CD4-positive, alpha-beta T cell treated with Interferon alpha-2 for 1 hour (primary cell): ENCODE results near the gene SBK3.
"Not testable (repeated sequence)": the region's sequence is repeated elsewhere in the genome, so short reads cannot be mapped to it uniquely, and the experiment has no call there.

ENCODE experiments used
- DNase-seq, 2 donors: peaks; one replicate each; pipeline ENCODE4 v3.0.0-alpha.2; 2020 to 2022

SBK3 gene, protein sequence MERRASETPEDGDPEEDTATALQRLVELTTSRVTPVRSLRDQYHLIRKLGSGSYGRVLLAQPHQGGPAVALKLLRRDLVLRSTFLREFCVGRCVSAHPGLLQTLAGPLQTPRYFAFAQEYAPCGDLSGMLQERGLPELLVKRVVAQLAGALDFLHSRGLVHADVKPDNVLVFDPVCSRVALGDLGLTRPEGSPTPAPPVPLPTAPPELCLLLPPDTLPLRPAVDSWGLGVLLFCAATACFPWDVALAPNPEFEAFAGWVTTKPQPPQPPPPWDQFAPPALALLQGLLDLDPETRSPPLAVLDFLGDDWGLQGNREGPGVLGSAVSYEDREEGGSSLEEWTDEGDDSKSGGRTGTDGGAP

DNA sequence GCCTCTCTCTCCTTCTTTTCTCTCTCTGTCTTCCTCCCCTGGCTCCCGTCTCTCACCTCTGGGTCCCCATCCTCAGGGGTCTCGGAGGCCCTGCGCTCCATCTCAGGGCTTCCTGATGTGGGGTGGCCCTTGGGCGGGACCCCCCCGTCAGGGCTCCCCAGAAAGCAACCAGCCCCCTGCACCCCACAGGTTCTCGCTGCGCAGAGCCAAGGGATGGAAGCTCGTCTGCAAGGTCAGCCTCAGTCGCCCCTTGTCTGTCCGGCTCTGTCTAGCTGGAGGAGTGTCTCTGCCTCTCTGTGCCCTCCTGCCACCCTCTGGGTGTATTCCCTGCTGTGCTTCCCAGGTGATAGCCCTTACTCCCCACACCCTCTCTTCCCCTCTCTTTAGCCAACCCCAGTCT lies at the start of gene SBK3:
Gene SBK3 (minus strand): TSS at position 101 of the 400 bp plus-strand sequence. CDS start 0 bp downstream, at position 101.
- DNase-seq = no peak

- DNase-seq = no peak
Observed at GRCh38 chr19:55593096-55593772, 47.9 kb upstream of the SBK3 start.

DNA sequence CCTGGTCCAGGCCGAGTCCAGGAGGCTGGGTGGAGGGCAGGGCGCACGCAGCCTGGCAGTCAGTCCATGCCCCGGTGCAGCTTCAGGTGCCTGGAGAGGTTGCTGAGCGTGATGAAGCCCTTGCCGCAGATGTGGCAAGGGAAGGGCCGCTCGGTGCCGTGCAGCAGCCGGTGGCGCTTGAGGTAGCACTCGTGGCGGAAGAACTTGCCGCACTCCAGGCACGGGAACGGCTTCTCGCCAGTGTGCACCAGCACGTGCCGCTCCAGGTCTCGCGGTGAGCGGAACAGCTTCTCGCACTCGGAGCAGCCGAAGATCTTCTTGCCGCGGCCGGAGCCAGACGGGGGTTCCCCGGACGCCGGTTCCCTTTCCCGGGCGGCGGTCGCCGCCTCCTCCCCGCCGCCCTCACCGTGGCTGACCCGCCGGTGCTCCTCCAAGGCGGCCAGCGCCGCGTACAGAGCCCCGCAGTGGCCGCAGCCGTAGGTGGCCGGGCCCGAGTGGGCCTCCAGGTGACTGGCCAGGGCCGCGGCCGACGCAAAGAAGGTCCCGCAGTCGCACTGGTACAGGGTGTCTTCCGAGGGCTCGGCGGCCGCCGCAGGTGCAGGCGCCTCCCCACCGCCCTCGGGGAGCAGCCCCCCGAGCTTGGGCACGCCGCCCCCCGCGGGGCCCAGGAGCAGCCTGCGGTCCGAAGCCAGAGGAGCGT lies 47.2 kb upstream of the SBK3 start:
- DNase-seq = no peak

- DNase-seq = no peak
Observed at GRCh38 chr19:55591555-55591954, 46.2 kb upstream of the SBK3 start.

DNA sequence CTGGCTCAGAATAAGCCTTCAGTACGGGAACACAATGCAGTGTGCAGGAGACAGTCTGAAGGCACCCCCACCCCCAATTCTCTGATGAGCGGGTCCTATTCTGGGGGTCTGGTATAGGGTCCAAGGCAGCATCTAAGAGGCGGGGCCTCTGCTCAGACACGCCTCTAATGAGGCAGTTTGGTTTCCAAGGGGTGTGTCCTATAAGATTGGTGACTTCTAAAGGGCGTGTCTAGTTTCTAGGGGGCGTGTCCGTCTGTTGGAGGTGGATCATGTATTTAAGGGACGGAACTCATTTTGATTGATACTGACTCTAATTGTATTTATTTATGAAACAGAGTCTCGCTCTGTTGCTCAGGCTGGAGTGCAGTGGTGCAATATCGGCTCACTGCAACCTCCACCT lies 45.3 kb upstream of the SBK3 start:
- no peak for DNase-seq

- no peak for DNase-seq
Observed at GRCh38 chr19:55590109-55590508, 44.8 kb upstream of the SBK3 start.

DNA sequence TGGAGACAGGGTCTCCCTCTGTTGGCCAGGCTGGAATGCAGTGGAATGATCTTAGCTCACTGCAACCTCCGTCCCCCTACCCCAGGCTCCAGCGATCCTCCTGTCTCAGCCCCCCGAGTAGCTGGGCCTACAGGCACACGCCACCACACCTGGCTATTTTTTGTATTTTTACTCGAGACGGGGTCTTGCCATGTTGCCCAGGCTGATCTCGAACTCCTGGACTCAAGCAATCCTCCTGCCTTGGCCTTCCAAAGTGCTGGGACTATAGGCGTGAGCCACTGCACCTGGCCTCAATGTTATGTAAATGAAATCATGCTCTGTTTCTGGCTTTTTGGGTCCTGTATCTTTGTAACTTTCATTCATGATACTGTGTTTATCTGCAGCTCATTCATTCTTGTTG lies 43.4 kb upstream of the SBK3 start:
- no peak for DNase-seq

DNA sequence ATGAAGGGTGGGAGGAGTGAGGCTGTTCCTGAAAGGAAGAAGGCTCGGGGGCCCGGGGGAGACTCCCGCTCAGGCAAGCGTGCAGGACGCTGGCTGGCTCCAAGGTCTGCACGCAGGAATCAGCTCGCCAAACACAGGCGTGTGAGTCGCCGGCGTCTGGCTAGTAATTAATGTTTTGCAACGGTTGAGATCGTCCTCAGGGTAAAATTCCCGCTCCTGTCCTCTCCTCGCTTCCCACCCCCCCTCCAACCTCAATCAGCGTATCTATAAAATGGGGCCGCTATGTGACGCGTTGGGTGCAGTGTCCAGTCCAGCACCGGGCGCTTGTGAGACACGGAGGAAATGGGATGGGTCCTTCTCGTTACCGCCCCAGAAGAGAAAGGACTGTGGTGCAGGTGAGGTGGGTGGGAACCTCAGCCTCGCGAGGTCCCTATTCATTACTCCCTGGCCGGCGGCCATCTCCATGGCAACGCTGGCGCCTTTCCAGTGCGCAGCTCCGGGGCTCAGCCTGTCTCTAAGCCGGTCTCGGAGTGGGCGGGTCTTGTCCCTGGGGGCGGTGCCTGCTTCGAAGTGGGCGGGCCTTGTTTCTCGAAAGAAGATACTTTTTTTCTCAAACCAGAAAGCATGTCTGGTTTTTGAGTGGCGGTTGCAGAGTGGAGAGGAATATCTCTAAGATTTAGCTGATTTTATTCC lies 41.8 kb upstream of the SBK3 start:
- peak; percentile 93 to 95 for DNase-seq

- peak; percentile 36 to 43 for DNase-seq
Observed at GRCh38 chr19:55585658-55586339, 40.5 kb upstream of the SBK3 start.

- DNase-seq = no peak
Observed at GRCh38 chr19:55584871-55585270, 39.5 kb upstream of the SBK3 start.

DNA sequence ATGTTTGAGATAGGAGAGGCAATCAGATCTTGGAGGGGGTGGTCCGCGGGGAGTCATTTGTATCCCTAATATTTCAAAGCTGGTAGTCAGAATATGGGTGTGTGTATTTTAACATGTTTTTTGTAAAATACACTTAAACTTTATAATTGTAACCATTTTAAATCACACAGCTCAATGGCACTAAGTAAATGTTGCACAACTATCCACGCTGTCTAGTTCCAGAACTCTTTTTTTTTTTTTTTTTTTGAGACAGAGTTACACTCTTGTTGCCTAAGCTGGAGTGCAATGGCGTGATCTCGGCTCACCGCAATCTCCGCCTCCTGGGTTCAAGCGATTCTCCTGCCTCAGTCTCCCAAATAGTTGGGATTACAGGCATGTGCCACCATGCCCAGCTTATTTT lies 38.6 kb upstream of the SBK3 start:
- DNase-seq = not testable (repeated sequence)

DNA sequence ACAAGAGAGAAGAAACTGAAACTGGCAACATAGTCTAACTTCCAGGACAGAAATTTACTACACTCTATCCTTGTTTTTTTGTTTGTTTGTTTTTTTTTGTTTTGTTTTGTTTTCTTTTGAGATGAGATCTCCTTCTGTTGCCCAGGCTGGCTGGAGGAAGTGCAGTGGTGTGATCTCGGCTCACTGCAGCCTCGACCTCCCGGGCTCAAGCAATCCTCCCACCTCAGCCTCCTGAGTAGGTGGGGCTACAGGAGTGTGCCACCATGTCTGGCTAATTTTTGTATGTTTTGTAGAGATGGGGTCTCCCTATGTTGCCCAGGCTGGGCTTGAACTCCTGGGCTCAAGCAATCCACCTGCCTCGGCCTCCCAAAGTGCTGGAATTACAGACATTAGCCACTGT lies 36.9 kb upstream of the SBK3 start:
- DNase-seq = not testable (repeated sequence)

- DNase-seq = no peak
Observed at GRCh38 chr19:55581823-55582223, 36.5 kb upstream of the SBK3 start.

GRCh38 chr19:55581145-55581822 lies 35.9 kb upstream of the SBK3 start:
- peak in 1 of 2 donors; percentile 28 for DNase-seq

DNA sequence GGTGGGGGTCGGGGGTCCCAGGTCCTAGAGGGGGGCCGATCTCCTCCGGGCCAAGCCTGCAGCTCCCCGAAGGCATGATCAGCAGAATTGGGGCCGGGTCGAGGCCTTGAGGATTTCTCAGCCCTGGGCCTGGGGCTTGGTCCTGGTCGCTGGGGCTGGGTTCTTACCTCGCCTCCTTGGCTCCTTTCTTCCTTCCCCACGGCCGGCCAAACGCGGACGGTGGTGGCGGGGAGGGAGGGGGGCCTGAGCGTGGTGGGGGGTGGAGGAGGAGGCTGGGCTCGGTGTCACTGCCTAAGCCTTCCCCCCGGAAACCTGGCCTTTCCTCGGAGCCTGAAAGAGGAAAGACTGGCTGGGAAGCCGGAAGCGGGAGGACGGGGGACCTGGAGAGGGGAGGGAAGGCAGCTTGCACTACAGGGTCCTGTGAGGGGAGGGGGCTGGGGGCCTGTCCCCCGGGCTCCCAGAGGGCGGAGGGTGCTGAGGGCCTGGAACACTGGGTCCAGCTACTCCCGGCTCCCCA lies 35.3 kb upstream of the SBK3 start, which contains the start of gene ZNF579:
Gene ZNF579 (minus strand): TSS at position 221 of the 517 bp plus-strand sequence. CDS start 1,209 bp downstream, outside the sequence.
- DNase-seq = peak; percentile 71 to 82

GRCh38 chr19:55579766-55580621 lies 34.7 kb upstream of the SBK3 start:
- DNase-seq = no peak

GRCh38 chr19:55578761-55579747 lies 33.7 kb upstream of the SBK3 start:
- no peak for DNase-seq

DNA sequence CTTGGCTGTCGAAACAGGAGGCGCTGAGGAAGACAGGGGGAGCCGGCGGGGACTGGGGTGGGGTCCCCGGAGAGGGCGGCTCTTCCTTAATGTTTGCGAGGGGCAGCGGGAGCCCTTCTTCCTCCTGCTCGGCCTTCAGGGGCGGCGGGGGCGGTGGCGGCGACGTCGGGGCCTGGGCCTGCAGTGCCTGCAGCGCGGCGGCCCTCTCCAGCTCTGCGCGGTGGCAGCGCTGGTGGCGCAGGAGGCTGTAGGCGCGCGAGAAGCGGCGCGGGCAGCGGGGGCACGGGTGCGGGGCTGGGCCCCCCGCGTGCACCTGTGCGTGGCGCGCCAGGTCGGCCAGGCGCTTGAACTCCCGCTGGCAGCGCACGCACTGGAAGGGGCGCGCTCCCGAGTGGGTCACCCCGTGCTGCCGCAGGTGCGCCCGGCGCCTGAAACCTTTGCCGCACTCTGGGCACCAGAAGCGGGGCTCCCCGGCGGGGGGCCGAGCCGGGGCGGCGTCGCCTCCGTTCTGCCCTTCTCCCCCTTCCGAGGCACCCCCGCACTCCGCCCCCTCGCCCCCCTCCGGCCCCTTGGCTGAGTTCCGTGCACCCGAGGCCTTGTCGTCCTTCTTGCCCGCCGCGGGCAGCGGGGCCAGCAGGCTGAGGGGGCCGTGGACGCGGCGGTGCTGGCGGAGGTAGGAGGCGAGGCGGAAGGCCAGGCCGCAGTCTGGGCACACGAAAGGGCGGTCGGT lies 32.9 kb upstream of the SBK3 start:
- no peak for DNase-seq

GRCh38 chr19:55576746-55577145 lies 31.4 kb upstream of the SBK3 start:
- no peak for DNase-seq
